SK-N-SH (cell line): ENCODE results near the gene DPYSL4. TPM values are rescaled to one million over a fixed set of nuclear protein-coding genes. Genes with fewer than 3 reads are reported as not detected.

Experiments
- CTCF ChIA-PET: fragments of 300-600, 350-600 bp; formaldehyde crosslinking; extraction: SDS; loops from one replicate; lab custom pipeline; 2021; lab: Yijun Ruan, JAX
- POLR2A ChIA-PET: fragments of 350-600 bp; sonication (Branson Sonifier 250); formaldehyde crosslinking; extraction: SDS; loops from one replicate; lab custom pipeline; 2020; ENCODE audit warnings: antibody characterized with exemption, inconsistent platforms; lab: Yijun Ruan, JAX
- DNase-seq: peaks from one replicate; pipeline ENCODE4 v3.0.0; 2012
- H2AFZ ChIP-seq: fragments of 200-600 bp; sonication (generic); 2 replicates; pipeline ENCODE4 v1.8.1; 2016; ENCODE audit warnings: antibody characterized with exemption, mild to moderate bottlenecking, low read depth
- H3F3A ChIP-seq: fragments of 200-600 bp; sonication (generic); replicated peaks from 2 replicates; pipeline ENCODE3; 2016; ENCODE audit warnings: antibody characterized with exemption, mild to moderate bottlenecking; ENCODE audit not compliant: insufficient read depth
- H3K27ac ChIP-seq, 2 experiments: fragments of 200-500 bp in 1 of 2; fragments of 200-600 bp in 1 of 2; sonication (Bioruptor generic) in 1 of 2; sonication (generic), shearing (Covaris generic) in 1 of 2; 2 replicates each; pipeline versions ENCODE4 v1.5.1 to v1.6.1; 2014 to 2016; ENCODE audit warnings: low read depth in 2 of 2, inconsistent platforms in 1 of 2, low read length in 1 of 2, mild to moderate bottlenecking in 1 of 2, mixed read lengths in 1 of 2
- H3K27me3 ChIP-seq: fragments of 200-600 bp; sonication (generic), shearing (Covaris generic); 2 replicates; pipeline ENCODE4 v1.6.1; 2016; ENCODE audit warnings: mixed run types; ENCODE audit not compliant: insufficient read depth
- H3K36me3 ChIP-seq, 2 experiments: fragments of 200-500 bp in 1 of 2; fragments of 200-600 bp in 1 of 2; sonication (Bioruptor generic) in 1 of 2; sonication (generic) in 1 of 2; replicated peaks in 1 of 2; 2 replicates each; pipeline versions ENCODE3 to v1.5.1; 2014 to 2016; ENCODE audit warnings: low read length in 1 of 2, mild to moderate bottlenecking in 1 of 2; ENCODE audit not compliant: insufficient read depth in 2 of 2, control insufficient read depth in 1 of 2
- H3K4me1 ChIP-seq, 2 experiments: fragments of 200-500 bp in 1 of 2; fragments of 200-600 bp in 1 of 2; sonication (Bioruptor generic) in 1 of 2; sonication (generic), shearing (Covaris generic) in 1 of 2; 2 replicates each; pipeline versions ENCODE4 v1.5.1 to v1.6.1; 2014 to 2016; ENCODE audit warnings: low read depth in 1 of 2, low read length in 1 of 2, mixed run types in 1 of 2; ENCODE audit not compliant: insufficient read depth in 2 of 2, control insufficient read depth in 1 of 2
- H3K4me2 ChIP-seq: fragments of 200-600 bp; sonication (generic), shearing (Covaris generic); 2 replicates; pipeline ENCODE4 v1.6.1; 2017; ENCODE audit warnings: mixed run types
- H3K4me3 ChIP-seq, 2 experiments: fragments of 200-500 bp in 1 of 2; fragments of 200-600 bp in 1 of 2; sonication (Bioruptor generic) in 1 of 2; sonication (generic), shearing (Covaris generic) in 1 of 2; 2 replicates each; pipeline versions ENCODE4 v1.5.1 to v1.8.1; 2014 to 2016; ENCODE audit warnings: low read depth in 2 of 2, inconsistent platforms in 1 of 2, low read length in 1 of 2, mild to moderate bottlenecking in 1 of 2, mixed read lengths in 1 of 2, moderate library complexity in 1 of 2
- H3K79me2 ChIP-seq: fragments of 200-600 bp; sonication (generic); 2 replicates; pipeline ENCODE4 v1.8.1; 2017; ENCODE audit warnings: mild to moderate bottlenecking; ENCODE audit not compliant: insufficient read depth
- H3K9ac ChIP-seq: fragments of 200-600 bp; sonication (generic); 2 replicates; pipeline ENCODE4 v1.6.1; 2017; ENCODE audit warnings: mixed run types
- H3K9me2 ChIP-seq: fragments of 200-600 bp; sonication (generic); 2 replicates; pipeline ENCODE4 v1.6.1; 2017; ENCODE audit warnings: mixed run types
- H3K9me3 ChIP-seq: fragments of 200-600 bp; sonication (generic); 2 replicates; pipeline ENCODE4 v1.6.1; 2017; ENCODE audit warnings: mixed run types, mild to moderate bottlenecking, moderate library complexity
- H4K20me1 ChIP-seq: fragments of 200-600 bp; sonication (generic); 2 replicates; pipeline ENCODE4 v1.6.1; 2017; ENCODE audit warnings: mild to moderate bottlenecking, mixed run types; ENCODE audit not compliant: insufficient read depth
- CTCF ChIP-seq: fragments of 200-600 bp; sonication (generic); IDR thresholded peaks from 2 replicates; pipeline ENCODE4 v1.6.1; 2017; ENCODE audit warnings: antibody characterized with exemption, mild to moderate bottlenecking, moderate library complexity
- ELF1 ChIP-seq: IDR thresholded peaks from 2 replicates; pipeline ENCODE4 v1.4.0; 2012
- EP300 ChIP-seq, 2 experiments: IDR thresholded peaks; 2 replicates each; pipeline versions ENCODE4 v1.4.0 to v1.6.1; 2012; ENCODE audit warnings: borderline replicate concordance in 1 of 2, low read depth in 1 of 2, low read length in 1 of 2
- FOSL2 ChIP-seq: IDR thresholded peaks from 2 replicates; pipeline ENCODE4 v1.4.0; 2012; ENCODE audit warnings: low read depth, mild to moderate bottlenecking, moderate library complexity, borderline replicate concordance
- GABPA ChIP-seq: IDR thresholded peaks from 2 replicates; pipeline ENCODE4 v1.4.0; 2012; ENCODE audit warnings: low read depth, mild to moderate bottlenecking
- IRF3 ChIP-seq: fragments of 150-350 bp; IDR thresholded peaks from 2 replicates; pipeline ENCODE4 v1.6.1; 2016; ENCODE audit warnings: mild to moderate bottlenecking, low read depth, low read length
- JUND ChIP-seq: IDR thresholded peaks from 2 replicates; pipeline ENCODE4 v1.4.0; 2012
- MEF2A ChIP-seq: IDR thresholded peaks from 2 replicates; pipeline ENCODE4 v1.4.0; 2012; ENCODE audit warnings: low read depth, borderline replicate concordance
- SIN3A ChIP-seq: IDR thresholded peaks from 2 replicates; pipeline ENCODE4 v1.6.1; 2012; ENCODE audit warnings: low read depth, mild to moderate bottlenecking, low read length, moderate library complexity, borderline replicate concordance
- TAF1 ChIP-seq: IDR thresholded peaks from 2 replicates; pipeline ENCODE4 v1.6.1; 2012; ENCODE audit warnings: low read depth, mild to moderate bottlenecking, low read length, moderate library complexity, borderline replicate concordance
- WGBS: methylation state at CpG from one replicate; pipeline ENCODE4 v1.1.6; 2017; ENCODE audit warnings: low lambda C conversion rate; 5-methylcytosine and 5-hydroxymethylcytosine counted together
- polyA plus RNA-seq, 3 experiments: library from polyadenylated mRNA; depleted of rRNA; stranded (reverse); fragments of >200 nt; gene quantifications; 2 replicates each; pipeline ENCODE4 v1.2.3, GENCODE V29; 2012
- TF ChIP-seq, protein P1 (sequence below): IDR thresholded peaks from 2 replicates; pipeline ENCODE4 v1.6.1; 2012; ENCODE audit warnings: mild to moderate bottlenecking, low read depth, low read length, moderate library complexity
- TF ChIP-seq, protein P2 (sequence below): IDR thresholded peaks from 2 replicates; pipeline ENCODE4; 2012

Gene DPYSL4
- polyA plus RNA-seq, 1 of the 3 experiments (the other 2 are of a cell fraction), result 21.8 TPM

- no peak for TF ChIP-seq CTCF
Measured at GRCh38 chr10:132153616-132154217, 33.0 kb upstream of the DPYSL4 start (continued).

- H3K4me2 ChIP-seq, result no peak overlapping the region
- H3K27me3 ChIP-seq, result no peaks in the 10 kb centered on the region
- DNase-seq, result no peak
- H3K9me3 ChIP-seq, result no peaks in the 10 kb centered on the region
- 44% methylated on average over 6 of the region's 7 CpGs for WGBS
- peaks cover 0 to 2% of the 10 kb centered on the region in 2 experiments; a peak in 1 of 4 replicates for H3K4me1 ChIP-seq
- H4K20me1 ChIP-seq, result no peaks in the 10 kb centered on the region
- H3K4me3 ChIP-seq, result no peak overlapping the region
- H3K27ac ChIP-seq, result no peak overlapping the region
- H3F3A ChIP-seq, result no peaks in the 10 kb centered on the region
- ChIA-PET POLR2A (no interaction called here), CTCF (interaction anchor here (1.5 kb wide), 1 partner anchor 131 kb away, joined by 5 read pairs; no protein-coding TSS in a partner anchor)
- H3K79me2 ChIP-seq, result no peaks in the 10 kb centered on the region
- TF ChIP-seq GABPA (no peak), EP300 (IDR thresholded peaks at IDR 0.05; ENCODE audit: borderline replicate concordance in 1 of 2, low read depth in 1 of 2, low read length in 1 of 2) (no peak), SIN3A (no peak), FOSL2 (no peak), ELF1 (no peak)
- TF ChIP-seq, protein P1, sequence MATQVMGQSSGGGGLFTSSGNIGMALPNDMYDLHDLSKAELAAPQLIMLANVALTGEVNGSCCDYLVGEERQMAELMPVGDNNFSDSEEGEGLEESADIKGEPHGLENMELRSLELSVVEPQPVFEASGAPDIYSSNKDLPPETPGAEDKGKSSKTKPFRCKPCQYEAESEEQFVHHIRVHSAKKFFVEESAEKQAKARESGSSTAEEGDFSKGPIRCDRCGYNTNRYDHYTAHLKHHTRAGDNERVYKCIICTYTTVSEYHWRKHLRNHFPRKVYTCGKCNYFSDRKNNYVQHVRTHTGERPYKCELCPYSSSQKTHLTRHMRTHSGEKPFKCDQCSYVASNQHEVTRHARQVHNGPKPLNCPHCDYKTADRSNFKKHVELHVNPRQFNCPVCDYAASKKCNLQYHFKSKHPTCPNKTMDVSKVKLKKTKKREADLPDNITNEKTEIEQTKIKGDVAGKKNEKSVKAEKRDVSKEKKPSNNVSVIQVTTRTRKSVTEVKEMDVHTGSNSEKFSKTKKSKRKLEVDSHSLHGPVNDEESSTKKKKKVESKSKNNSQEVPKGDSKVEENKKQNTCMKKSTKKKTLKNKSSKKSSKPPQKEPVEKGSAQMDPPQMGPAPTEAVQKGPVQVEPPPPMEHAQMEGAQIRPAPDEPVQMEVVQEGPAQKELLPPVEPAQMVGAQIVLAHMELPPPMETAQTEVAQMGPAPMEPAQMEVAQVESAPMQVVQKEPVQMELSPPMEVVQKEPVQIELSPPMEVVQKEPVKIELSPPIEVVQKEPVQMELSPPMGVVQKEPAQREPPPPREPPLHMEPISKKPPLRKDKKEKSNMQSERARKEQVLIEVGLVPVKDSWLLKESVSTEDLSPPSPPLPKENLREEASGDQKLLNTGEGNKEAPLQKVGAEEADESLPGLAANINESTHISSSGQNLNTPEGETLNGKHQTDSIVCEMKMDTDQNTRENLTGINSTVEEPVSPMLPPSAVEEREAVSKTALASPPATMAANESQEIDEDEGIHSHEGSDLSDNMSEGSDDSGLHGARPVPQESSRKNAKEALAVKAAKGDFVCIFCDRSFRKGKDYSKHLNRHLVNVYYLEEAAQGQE, result no peak
- no peaks in the 10 kb centered on the region for H3K36me3 ChIP-seq
- no peak overlapping the region for H3K9ac ChIP-seq
- no peak overlapping the region for H2AFZ ChIP-seq
- H3K9me2 ChIP-seq, result no peaks in the 10 kb centered on the region
Measured at GRCh38 chr10:132154440-132154839, 32.3 kb upstream of the DPYSL4 start.

DNA sequence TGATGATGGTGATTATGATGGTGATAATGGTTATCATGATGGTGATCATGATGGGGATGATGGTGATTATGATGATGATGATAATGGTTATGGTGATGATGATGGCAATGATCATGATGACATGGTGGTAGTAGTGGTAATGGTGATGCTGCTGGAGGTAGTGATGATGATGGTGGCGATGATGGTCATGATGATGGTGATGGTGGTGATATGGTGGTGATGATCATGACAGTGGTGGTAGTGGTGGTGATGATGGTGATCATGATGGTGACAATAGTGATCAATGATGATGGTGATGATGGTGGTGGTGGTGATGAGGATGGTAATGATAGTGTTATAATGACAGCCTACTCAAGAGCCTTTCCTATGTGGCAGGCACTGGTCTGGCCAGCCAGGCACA is 31.8 kb upstream of the DPYSL4 start:
- Histone ChIP-seq H4K20me1 (no peaks in the 10 kb centered on the region), H3K36me3 (no peaks in the 10 kb centered on the region), H3K9ac (no peak overlapping the region), H3K27me3 (no peaks in the 10 kb centered on the region), H3K4me3 (no peak overlapping the region), H3K4me2 (no peak overlapping the region), H3K9me2 (no peaks in the 10 kb centered on the region), H2AFZ (no peak overlapping the region), H3K79me2 (no peaks in the 10 kb centered on the region), H3F3A (no peaks in the 10 kb centered on the region), H3K27ac (no peak overlapping the region), H3K4me1 (peaks cover 0 to 5% of the 10 kb centered on the region in 2 experiments; a peak in 1 of 4 replicates), H3K9me3 (no peaks in the 10 kb centered on the region)
- POLR2A ChIA-PET, result no interaction called here
- 61% methylated on average over 1 of the region's 1 CpG for WGBS
- TF ChIP-seq JUND (no peak), IRF3 (no peak), MEF2A (no peak), TAF1 (no peak)
- TF ChIP-seq, protein P2, sequence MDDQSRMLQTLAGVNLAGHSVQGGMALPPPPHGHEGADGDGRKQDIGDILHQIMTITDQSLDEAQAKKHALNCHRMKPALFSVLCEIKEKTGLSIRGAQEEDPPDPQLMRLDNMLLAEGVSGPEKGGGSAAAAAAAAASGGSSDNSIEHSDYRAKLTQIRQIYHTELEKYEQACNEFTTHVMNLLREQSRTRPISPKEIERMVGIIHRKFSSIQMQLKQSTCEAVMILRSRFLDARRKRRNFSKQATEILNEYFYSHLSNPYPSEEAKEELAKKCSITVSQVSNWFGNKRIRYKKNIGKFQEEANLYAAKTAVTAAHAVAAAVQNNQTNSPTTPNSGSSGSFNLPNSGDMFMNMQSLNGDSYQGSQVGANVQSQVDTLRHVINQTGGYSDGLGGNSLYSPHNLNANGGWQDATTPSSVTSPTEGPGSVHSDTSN, result no peak
- TF ChIP-seq, protein P1, result no peak
- DNase-seq, result no peak
- CTCF ChIA-PET, result interaction anchor here (1.5 to 2.6 kb wide), 2 partner anchors 12 to 132 kb away, joined by 5 to 16 read pairs; no protein-coding TSS in a partner anchor
